HCT116 (cell line): ENCODE results near the gene SLC12A7.

ENCODE experiments used
- CEBPB ChIP-seq: IDR thresholded peaks from 2 replicates; pipeline ENCODE4 v1.6.1; 2012; ENCODE audit warnings: low read depth
- CTCF ChIP-seq, 3 experiments: fragments of 200-600 bp in 1 of 3; sonication (generic) in 1 of 3; IDR thresholded peaks in 2 of 3; conservative IDR thresholded peaks in 1 of 3; 2 replicates each; pipeline ENCODE4 v1.5.1; 2012 to 2017; ENCODE audit warnings: low read depth in 2 of 3, low read length in 2 of 3, antibody characterized with exemption in 1 of 3, borderline replicate concordance in 1 of 3, control low read depth in 1 of 3, mild to moderate bottlenecking in 1 of 3, mixed read lengths in 1 of 3, mixed run types in 1 of 3, moderate library complexity in 1 of 3; ENCODE audit not compliant: insufficient read depth in 1 of 3
- EZH2 ChIP-seq: fragments of 200-600 bp; sonication (generic); IDR thresholded peaks from 2 replicates; pipeline ENCODE4 v1.6.1; 2017; ENCODE audit warnings: antibody characterized with exemption, mixed run types
- POLR2A ChIP-seq: IDR thresholded peaks from 2 replicates; pipeline ENCODE4 v1.7.0; 2011; ENCODE audit warnings: borderline replicate concordance; ENCODE audit not compliant: insufficient read depth, insufficient read length; ENCODE audit errors: extremely low read depth
- POLR2AphosphoS5 ChIP-seq: IDR thresholded peaks from 2 replicates; pipeline ENCODE4 v1.6.1; 2011; ENCODE audit warnings: mild to moderate bottlenecking, low read depth, low read length, moderate library complexity
- SP1 ChIP-seq: IDR thresholded peaks from 2 replicates; pipeline ENCODE4 v1.6.1; 2012; ENCODE audit warnings: low read depth

DNA sequence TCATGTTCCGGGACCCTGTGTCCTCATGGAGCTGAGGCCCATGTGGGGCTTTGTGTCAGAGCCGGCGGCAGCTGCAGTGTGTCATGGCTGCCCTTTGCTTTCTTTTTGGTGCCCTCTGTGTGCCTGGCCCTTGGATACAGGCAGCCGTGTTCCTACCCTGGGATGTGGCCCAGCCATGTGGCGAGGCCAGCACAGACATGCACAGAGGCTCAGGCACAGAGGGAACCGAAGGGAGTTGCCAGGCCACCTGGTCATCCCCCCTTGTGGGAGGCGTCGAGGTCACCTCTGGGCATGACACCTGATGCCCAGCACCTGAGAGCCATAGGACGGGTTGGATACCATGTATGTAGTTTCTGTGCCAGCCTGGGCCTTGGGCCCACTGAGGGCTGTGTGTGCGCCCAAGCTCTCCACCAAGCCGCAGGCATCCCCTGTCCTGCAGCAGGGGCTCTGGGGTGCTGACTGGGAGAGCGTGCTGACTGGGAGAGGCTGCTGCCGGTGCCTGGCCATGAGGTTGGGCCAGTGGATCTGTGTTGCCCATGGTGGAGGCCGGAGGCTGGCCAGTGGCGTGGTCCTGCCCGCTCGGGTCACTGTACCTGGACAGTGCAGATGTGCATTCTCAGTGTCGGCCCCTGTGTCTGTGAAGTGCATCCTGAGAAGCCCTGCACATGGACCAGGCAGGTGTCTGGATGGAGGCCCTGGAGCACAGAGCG is 98.5 kb downstream of the SLC12A7 start:
- no peak for TF ChIP-seq POLR2A
- no peak for TF ChIP-seq POLR2AphosphoS5
- TF ChIP-seq EZH2 = no peak
- TF ChIP-seq CTCF (IDR thresholded peaks at IDR 0.05 in 2 of 3, conservative IDR thresholded peaks at IDR 0.05 in 1 of 3; ENCODE audit: borderline replicate concordance in 1 of 3, insufficient read depth in 1 of 3, low read depth in 2 of 3, low read length in 2 of 3) = no peak
- TF ChIP-seq CEBPB = no peak
- TF ChIP-seq SP1 = no peak
